Measurements from ENCODE around the gene APBA1.

- TF ChIP-seq POLR2A (IDR thresholded peaks at IDR 0.05; ENCODE audit: low read depth, low read length) = no peak
- TF ChIP-seq SPI1 (IDR thresholded peaks at IDR 0.05; ENCODE audit: low read depth, low read length) = no peak
These were observed 107.6 kb downstream of the APBA1 start for GRCh38 chr9:69564557-69564956.
